Measurements from ENCODE around the gene TGM1. TPM values are rescaled to one million over a fixed set of nuclear protein-coding genes. Genes with fewer than 3 reads are reported as not detected.

TGM1 gene
- 0.27 and 2.1 TPM in 2 replicates for total RNA-seq

DNA sequence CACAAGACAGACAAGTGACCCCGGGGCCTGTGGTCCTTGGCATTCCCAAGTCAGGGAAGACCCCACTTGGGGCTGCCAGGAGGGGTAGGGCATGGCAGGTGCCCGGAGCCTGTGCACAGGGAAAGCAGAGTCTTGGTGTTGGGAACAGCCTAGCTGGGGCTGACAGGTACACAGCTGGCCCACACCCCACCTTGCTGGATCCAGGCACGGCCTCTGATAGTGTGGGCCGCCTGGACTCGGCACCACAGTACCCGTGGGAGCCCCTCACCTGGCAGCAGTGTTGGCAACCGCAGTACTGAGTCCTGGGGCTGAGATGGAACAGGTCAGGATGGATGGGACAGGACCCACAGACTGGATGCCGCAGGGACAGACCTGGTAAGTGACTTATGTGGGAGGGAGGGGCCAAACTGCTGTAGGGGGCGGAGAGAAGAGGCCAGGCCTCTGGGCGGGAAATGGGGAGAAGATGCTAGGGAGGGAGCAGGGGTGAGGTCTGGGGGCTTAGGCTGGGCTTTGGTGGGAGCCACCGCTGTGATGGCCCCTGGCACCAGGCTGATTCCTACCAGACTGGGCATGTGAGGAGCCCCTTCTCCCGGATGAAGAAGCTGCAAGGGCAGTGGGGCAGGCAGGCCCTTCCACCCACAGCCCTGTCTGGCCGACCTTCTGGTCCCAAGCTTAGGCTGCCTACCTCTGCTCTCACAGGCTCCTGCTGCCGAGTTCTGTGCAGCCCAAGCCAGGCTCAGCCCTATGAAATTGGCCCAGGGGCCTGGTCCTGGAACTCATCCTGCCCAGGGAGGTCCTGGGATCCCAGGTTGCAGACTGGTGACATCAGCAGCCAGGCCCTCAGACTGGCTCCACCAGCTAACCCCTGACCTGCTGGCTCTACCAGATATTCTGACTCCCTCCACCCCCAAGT is at the start of gene TGM1:
TSS of gene TGM1 (minus strand) at position 357 of the 913 bp plus-strand sequence. CDS start 825 bp downstream, outside the sequence.

DNA sequence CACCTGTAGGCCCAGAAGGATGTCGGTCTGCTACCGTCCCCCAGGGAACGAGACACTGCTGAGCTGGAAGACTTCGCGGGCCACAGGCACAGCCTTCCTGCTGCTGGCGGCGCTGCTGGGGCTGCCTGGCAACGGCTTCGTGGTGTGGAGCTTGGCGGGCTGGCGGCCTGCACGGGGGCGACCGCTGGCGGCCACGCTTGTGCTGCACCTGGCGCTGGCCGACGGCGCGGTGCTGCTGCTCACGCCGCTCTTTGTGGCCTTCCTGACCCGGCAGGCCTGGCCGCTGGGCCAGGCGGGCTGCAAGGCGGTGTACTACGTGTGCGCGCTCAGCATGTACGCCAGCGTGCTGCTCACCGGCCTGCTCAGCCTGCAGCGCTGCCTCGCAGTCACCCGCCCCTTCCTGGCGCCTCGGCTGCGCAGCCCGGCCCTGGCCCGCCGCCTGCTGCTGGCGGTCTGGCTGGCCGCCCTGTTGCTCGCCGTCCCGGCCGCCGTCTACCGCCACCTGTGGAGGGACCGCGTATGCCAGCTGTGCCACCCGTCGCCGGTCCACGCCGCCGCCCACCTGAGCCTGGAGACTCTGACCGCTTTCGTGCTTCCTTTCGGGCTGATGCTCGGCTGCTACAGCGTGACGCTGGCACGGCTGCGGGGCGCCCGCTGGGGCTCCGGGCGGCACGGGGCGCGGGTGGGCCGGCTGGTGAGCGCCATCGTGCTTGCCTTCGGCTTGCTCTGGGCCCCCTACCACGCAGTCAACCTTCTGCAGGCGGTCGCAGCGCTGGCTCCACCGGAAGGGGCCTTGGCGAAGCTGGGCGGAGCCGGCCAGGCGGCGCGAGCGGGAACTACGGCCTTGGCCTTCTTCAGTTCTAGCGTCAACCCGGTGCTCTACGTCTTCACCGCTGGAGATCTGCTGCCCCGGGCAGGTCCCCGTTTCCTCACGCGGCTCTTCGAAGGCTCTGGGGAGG is 47.9 kb upstream of the TGM1 start, which contains the start of gene LTB4R:
TSS of gene LTB4R (plus strand) at position 857 of the 959 bp plus-strand sequence. CDS start 4,150 bp downstream, outside the sequence.

DNA sequence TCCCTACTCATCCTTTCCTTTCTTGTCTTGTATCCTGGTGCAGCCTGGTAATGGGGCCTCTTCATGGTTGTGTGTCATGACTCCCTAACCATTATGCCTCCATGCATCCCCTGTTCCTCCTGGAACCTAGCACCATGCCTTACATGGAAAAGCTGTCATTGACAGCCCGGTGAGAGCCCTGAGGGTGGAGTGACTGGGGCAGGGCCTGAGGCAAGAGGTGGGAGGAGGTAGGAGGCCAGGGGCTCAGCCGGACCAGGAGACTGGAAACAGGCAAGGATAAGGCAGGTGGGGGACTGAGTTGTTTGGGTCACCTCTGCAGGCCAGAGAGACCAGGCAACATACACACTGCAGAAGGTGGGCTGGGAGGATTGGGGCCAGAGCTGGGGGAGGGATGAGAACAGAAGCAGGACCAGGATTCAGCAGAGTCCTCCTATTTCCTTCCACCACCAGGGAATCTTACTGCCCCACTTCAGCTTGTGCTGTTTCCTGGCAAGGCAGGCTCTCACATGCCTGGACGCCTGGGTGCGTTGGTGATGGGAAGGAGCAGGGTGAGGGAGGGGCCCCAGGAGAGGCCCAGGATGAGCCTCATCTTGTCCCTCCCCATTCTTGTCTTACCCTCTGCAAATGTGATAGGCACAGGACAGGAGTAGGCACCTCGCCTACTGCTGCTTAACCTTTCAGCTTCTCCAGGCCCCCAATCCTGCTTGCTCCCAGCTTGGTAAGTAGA is 46.7 kb upstream of the TGM1 start, which contains the start of gene LTB4R2:
TSS of gene LTB4R2 (plus strand) at position 603 of the 727 bp plus-strand sequence. CDS start 525 bp downstream, outside the sequence.

DNA sequence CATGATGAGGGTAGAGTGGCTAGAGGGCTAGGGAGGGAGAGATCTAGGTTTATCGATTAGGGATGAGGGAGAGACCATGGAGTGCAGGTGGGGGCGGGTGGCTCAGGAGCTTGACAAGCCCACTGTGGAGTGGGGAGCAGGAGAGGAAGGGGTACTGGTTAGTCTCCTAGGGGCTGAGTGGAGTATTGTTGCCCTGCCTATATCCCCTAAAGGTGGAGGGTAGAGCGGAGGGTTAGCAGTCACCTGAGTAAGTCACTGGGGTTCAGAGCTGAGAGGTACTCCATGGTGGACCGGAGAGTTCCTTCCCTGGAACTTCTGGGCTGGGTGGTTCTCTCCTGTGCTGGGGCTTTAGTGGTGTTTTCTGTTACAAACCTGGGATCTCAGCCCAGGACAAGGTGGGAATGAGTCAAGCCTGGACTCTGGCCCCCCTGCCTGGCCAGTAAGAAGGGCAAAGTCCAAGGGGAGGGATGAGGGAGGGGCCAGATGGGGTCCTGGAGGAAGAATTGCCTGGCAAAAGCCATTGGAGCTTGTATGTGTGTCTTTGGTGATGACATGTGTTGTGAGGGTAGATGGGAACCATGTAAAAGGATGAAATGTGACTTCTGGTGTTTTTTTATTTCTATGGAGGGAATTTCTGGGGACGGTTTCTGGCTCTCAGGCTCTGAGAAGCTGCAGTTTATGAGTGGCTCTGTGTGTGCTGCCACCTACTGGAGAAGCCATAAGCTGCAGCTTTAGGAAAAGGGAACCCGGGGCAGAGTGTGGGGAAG is 44.8 kb upstream of the TGM1 start, which contains the start of gene CIDEB:
TSS of gene CIDEB (minus strand) at position 403 of the 767 bp plus-strand sequence. CDS start at position 284, 119 bp downstream.

DNA sequence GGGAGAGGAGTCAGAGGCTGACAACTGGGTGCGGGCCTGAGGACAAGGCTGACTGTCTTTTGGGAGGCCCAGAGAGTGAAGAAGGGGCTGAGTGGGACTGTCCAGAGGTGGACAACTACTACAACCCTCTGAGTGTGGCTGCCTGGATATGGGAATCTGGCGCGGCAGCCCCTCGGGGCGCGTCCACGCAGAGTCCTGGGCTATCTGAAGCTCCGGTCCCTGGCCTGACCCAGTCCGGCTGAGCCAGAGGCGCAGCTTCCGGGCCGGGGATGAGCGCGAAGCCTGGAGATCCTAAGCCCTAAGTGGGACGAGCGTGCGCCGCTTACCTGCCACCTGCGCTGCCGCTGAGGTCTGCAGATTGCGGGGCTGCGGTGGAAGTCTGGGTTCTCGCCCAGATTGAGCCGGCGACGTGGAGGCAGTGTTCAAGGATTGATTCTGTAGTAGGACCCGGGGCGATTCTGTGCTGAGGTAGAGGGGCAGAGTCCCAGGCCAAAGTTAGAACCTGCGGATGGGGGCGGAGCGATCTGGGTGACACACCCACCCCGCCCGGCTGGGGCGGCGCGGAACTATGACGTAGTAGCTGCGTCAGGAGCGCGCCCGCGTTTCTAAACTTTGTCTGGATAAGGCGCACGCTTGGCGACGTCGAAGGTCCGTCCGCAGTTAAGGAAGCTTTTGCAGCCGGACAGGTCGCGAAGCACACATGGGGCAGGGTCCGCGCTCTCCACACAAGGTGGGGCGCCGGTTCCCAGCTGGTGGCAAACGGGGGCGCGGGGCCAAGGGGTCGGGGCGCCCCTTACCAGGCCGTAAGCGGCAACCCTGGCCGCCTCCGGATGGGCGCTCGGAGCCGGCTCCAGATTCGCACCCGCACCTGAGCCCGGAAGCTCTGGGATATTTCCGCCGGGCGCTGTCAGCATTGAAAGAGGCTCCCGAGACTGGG is 36.5 kb upstream of the TGM1 start, which contains the start of the genes DHRS1 and NOP9:
TSS of gene DHRS1 (minus strand) at position 526 of the 937 bp plus-strand sequence. CDS start 674 bp downstream, outside the sequence.
TSS of gene NOP9 (plus strand) at position 596 of the 937 bp plus-strand sequence. CDS start at position 701, 105 bp downstream.

DNA sequence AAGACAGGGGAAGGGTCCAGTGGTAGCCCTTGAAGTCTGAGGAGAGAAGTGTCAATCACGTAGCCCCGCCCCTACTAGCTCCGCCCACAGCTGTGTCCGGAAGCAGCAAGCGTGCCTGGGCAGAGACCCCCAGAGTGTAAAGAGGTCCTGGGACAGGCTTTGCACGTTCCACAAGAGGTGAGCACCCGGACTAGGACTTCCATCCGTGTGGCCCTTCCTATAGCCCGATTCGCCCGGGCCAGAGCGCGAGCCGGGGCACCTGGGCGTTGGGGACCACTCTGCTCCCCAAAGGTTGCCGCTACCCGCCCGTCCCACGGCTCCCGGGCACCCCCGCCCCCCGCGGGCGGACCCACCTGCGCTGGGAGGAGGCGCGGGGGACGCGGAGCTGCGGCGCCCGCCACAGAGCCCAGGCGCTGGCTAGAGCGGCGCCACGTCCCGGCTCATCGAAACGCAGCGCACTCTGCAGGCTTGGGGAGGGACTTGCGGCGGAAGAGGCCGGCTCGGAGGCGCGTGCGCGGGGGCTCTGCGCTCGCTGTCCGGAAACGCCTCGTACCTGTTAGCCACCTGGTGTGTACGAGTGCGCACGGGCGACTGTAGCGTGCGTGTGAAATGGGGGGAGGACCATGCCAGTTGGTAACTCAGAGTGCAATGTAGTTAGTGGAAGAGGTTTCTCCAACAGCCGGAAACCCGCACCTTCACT is 8.3 kb upstream of the TGM1 start, which contains the start of gene RABGGTA:
TSS of gene RABGGTA (minus strand) at position 464 of the 700 bp plus-strand sequence. CDS start 482 bp downstream, outside the sequence.

DNA sequence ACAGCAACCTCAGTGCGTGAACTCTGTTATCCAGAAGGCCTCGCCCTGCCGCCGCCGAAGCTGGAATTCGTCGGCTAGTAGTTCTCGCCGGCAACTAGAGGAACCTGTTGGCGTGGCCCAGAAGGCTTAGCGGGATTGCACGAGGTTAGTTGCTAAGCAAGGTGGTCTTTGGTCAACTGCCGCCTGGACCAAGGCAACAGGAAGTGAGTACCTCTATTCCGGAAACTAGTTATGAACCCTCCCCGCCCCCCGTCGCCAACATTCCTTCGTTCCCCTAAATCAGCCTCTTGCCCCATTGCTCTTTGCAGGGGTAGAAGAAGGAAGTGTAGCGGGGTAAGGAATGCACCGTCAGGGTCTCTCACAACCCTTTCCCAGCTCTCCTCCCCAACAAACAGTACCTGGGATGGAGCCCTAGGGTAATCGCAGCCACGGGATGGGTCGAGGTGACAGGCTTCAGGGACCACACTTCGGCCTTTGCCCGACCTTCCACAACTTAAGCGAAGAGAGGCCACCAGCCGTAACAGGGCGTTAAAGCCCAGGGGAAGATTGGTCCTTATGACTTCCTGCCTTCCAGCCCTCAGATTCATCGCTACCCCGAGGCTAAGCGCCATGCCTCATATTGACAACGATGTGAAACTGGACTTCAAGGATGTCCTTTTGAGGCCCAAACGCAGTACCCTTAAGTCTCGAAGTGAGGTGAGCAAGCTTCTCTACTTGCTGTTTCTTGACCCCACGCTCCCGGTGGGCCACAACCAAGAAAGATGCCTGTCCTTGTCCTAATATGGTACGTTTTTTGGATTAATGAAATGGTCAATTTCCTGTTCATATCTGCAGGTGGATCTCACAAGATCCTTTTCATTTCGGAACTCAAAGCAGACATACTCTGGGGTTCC is 30.1 kb downstream of the TGM1 start, which contains the start of gene GMPR2:
TSS of gene GMPR2 (plus strand) at position 285 of the 893 bp plus-strand sequence. CDS start at position 610, 325 bp downstream.

DNA sequence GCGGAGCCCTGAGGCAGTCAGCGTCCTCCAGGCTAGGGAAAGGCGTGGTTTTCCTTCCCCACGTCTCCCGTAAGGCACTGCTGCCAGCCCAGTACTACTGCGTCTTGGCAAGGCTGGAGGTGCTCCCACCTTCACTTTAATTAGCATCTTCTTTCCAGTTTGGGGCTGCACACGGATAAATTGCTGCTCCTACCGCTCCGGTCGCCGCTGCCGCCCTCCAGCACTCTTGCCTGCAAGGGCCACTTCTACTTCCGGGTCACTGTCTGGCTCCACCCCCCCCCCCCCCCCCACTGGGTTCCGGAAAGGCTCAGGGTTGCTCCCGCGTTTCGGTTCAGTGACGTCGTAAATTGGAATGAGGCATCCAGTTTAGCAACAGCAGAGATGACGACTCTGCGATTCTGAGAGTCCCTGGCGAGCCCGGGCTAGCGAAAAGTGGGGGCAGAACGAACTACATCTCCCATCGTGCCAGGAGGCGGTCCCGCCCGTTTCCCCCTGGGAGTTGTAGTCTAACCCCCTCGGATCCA is 30.8 kb downstream of the TGM1 start, which contains the start of gene NEDD8:
TSS of gene NEDD8 (minus strand) at position 247 of the 524 bp plus-strand sequence. CDS start at position 147, 100 bp downstream.

DNA sequence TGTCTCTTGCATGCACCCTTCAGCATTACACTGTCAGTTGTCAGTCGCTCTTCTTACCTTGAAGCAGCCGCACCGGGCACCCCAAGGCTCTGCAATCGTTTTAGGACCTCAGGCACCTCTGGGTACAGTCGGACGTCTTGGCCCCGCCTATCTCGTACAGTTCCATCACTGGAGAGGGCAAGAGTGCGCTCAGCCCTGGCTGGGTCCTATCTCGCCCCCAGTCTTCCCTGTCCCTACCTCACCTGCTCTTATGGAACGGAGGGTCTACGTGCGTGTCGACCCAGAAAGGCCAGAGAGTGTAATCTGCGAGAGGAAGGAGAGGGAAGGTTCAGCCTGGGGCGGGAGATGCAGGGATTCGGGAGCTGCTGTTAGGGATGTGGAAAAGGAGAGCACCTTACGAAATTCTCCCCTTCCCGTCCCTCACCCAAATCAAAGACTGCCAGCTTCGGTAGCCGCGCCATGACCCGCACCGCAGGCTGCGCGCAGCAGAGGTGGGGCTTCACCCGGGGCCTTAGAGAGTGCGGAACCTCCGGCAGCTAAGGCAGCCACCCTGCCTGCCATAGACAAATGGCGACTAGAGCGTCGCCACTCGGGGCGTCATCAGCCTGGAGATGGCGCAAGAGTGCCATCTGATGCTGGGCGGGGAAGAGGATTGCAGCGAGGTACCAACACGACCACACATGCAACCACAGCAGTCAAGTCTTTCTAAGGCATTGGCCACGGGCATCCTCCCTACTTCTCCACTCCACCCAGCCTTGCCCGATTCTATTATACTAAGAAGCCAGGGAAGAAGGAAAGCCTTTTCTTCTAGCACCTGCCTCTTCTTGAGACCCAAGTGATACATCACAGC is 47.3 kb downstream of the TGM1 start, which contains the start of gene MDP1:
TSS of gene MDP1 (minus strand) at position 572 of the 850 bp plus-strand sequence. CDS start at position 461, 111 bp downstream.

DNA sequence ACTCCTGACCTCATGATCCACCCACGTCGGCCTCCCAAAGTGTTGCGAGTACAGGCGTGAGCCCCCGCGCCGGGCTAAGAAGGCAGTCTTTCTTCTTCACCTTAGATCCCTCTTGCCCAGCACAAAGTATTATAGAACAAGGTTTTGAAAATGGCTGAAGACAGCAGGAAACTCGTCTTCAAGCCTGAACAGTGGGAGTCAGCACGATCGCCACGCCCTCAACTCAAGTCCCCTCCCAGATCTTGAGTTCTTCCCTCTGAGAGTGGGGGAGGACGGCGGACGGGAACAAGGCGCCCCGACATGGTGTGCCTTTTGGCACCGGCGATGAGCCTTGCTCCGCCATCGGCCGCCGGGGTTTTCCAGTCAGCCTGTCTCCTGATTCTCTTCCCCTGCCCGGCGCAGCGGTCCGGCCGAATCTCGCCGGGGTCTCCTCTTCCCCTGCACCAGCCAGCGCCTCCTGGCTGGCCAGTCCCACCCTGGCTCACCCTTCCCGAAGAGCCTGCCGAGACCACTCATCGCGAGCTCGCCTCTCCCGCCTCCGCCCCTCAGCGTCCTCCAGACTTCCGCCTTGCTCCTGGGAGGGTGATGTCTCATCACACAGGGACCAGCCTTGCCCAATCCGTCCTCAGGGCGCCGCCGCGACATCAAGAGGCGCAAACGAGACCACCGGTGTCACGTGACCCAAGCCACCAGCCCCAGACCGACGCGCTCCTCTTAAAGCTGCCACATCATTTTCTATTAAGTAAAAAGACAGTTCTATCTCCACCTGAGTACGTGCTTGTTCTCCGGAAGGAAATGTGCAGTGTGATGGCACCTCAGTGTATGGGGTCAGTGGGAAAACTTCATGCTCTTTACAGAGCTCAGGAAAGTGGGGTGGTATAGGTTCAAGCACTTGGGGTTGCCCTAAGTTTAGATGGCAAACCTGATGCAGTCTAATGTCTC is 49.8 kb downstream of the TGM1 start, which contains the start of gene CHMP4A:
TSS of gene CHMP4A (minus strand) at position 565 of the 942 bp plus-strand sequence. CDS start at position 516, 49 bp downstream.

